Smooth muscle cell (in vitro differentiated cells): ENCODE results near the gene FRMD4A. TPM values are rescaled to one million over a fixed set of nuclear protein-coding genes. Genes with fewer than 3 reads are reported as not detected.

ENCODE experiments used
- DNase-seq: peaks from one replicate; lab custom pipeline; 2025; ENCODE audit not compliant: unreplicated experiment; lab: John Stamatoyannopoulos, UW
- H2AFZ ChIP-seq: fragments of 200-600 bp; sonication (generic); 2 replicates; pipeline ENCODE4 v1.6.0; 2016; ENCODE audit warnings: antibody characterized with exemption, low read depth, mild to moderate bottlenecking
- H3F3A ChIP-seq: fragments of 200-600 bp; sonication (generic); 2 replicates; pipeline ENCODE4 v1.6.0; 2017; ENCODE audit warnings: antibody characterized with exemption, low read depth
- H3K27ac ChIP-seq: fragments of 200-600 bp; sonication (generic); 2 replicates; pipeline ENCODE4 v1.5.1; 2016; ENCODE audit warnings: low read depth, mild to moderate bottlenecking
- H3K27me3 ChIP-seq: fragments of 200-600 bp; sonication (generic); 2 replicates; pipeline ENCODE4 v1.6.1; 2016; ENCODE audit warnings: low read depth, mild to moderate bottlenecking
- H3K36me3 ChIP-seq: fragments of 200-600 bp; sonication (generic); 2 replicates; pipeline ENCODE4 v1.5.1; 2016; ENCODE audit warnings: low read depth
- H3K4me1 ChIP-seq: fragments of 200-600 bp; sonication (generic); 2 replicates; pipeline ENCODE4 v1.5.1; 2016; ENCODE audit warnings: low read depth
- H3K4me2 ChIP-seq: fragments of 200-600 bp; sonication (generic); 2 replicates; pipeline ENCODE4 v1.6.0; 2016; ENCODE audit warnings: mild to moderate bottlenecking
- H3K4me3 ChIP-seq: fragments of 200-600 bp; sonication (generic); 2 replicates; pipeline ENCODE4 v1.5.1; 2016; ENCODE audit warnings: mild to moderate bottlenecking
- H3K79me2 ChIP-seq: fragments of 200-600 bp; sonication (generic); 2 replicates; pipeline ENCODE4 v1.6.0; 2016; ENCODE audit warnings: low read depth, mild to moderate bottlenecking
- H3K9ac ChIP-seq: fragments of 200-600 bp; sonication (generic); 2 replicates; pipeline ENCODE4 v1.6.0; 2016; ENCODE audit warnings: low read depth
- H3K9me3 ChIP-seq: fragments of 200-600 bp; sonication (generic); replicated peaks from 2 replicates; pipeline ENCODE4 v1.5.1; 2016; ENCODE audit warnings: low read depth
- H4K20me1 ChIP-seq: fragments of 200-600 bp; sonication (generic); 2 replicates; pipeline ENCODE4 v1.6.0; 2016; ENCODE audit warnings: low read depth
- CTCF ChIP-seq: fragments of 200-600 bp; sonication (generic); IDR thresholded peaks from 2 replicates; pipeline ENCODE4 v1.5.1; 2017; ENCODE audit warnings: borderline replicate concordance, mild to moderate bottlenecking, antibody characterized with exemption; ENCODE audit not compliant: insufficient read depth, poor library complexity, severe bottlenecking
- WGBS: methylation state at CpG from one replicate; pipeline ENCODE4 v1.1.7; 2016; ENCODE audit warnings: low lambda C conversion rate; 5-methylcytosine and 5-hydroxymethylcytosine counted together
- polyA plus RNA-seq: library from polyadenylated mRNA; unstranded; fragments of >200 nt; fragmentation: Nextera tagmentation; extraction: Ambion mirVana; gene quantifications from 2 replicates; pipeline ENCODE4 v1.2.1, GENCODE V29; 2016
- total RNA-seq: library from RNA; depleted of rRNA; stranded (reverse); fragments of >200 nt; gene quantifications from 2 replicates; pipeline ENCODE4 v1.2.3, GENCODE V29; 2014

Gene FRMD4A
- total and polyA plus RNA-seq, 2 experiments from 2014 or later, result 3.0 to 5.4 TPM

- WGBS, result 86% methylated on average over 9 of the region's 9 CpGs
- Histone ChIP-seq H3K4me3 (no peak overlapping the region), H3F3A (no peaks in the 10 kb centered on the region), H2AFZ (no peak overlapping the region), H3K4me2 (no peak overlapping the region), H3K4me1 (no peaks in the 10 kb centered on the region), H3K9me3 (no peaks in the 10 kb centered on the region), H3K36me3 (no peaks in the 10 kb centered on the region), H3K9ac (no peak overlapping the region), H3K79me2 (no peaks in the 10 kb centered on the region), H3K27ac (no peak overlapping the region), H3K27me3 (peaks cover 44% of the 10 kb centered on the region), H4K20me1 (no peaks in the 10 kb centered on the region)
- DNase-seq, result no peak
- TF ChIP-seq CTCF, result no peak
These were observed 310.6 kb downstream of the FRMD4A start for GRCh38 chr10:14020037-14020664.

GRCh38 chr10:14017467-14017866 lies 313.3 kb downstream of the FRMD4A start:
- DNase-seq, result no peak
- H3K4me2 ChIP-seq, result no peak overlapping the region
- no peak overlapping the region for H3K9ac ChIP-seq
- no peak overlapping the region for H2AFZ ChIP-seq
- no peaks in the 10 kb centered on the region for H3K36me3 ChIP-seq
- peaks cover 27% of the 10 kb centered on the region for H3K27me3 ChIP-seq
- H4K20me1 ChIP-seq, result no peaks in the 10 kb centered on the region
- no peak for TF ChIP-seq CTCF
- WGBS, result 59% methylated on average over 3 of the region's 3 CpGs
- no peak overlapping the region for H3K4me3 ChIP-seq
- no peak overlapping the region for H3K27ac ChIP-seq
- H3K9me3 ChIP-seq, result no peaks in the 10 kb centered on the region
- no peaks in the 10 kb centered on the region for H3F3A ChIP-seq
- H3K79me2 ChIP-seq, result no peaks in the 10 kb centered on the region
- H3K4me1 ChIP-seq, result no peaks in the 10 kb centered on the region

GRCh38 chr10:14016931-14017333 lies 313.8 kb downstream of the FRMD4A start:
- Histone ChIP-seq H2AFZ (no peak overlapping the region), H3K4me3 (no peak overlapping the region), H3K9ac (no peak overlapping the region), H3K27me3 (peaks cover 22% of the 10 kb centered on the region), H4K20me1 (no peaks in the 10 kb centered on the region), H3K9me3 (no peaks in the 10 kb centered on the region), H3K36me3 (no peaks in the 10 kb centered on the region), H3F3A (no peaks in the 10 kb centered on the region), H3K79me2 (no peaks in the 10 kb centered on the region), H3K4me1 (no peaks in the 10 kb centered on the region), H3K4me2 (no peak overlapping the region), H3K27ac (no peak overlapping the region)
- WGBS, result 86% methylated on average over 6 of the region's 6 CpGs
- DNase-seq, result no peak
- no peak for TF ChIP-seq CTCF

- H4K20me1 ChIP-seq, result no peaks in the 10 kb centered on the region
- H3K4me1 ChIP-seq, result no peaks in the 10 kb centered on the region
- H3K36me3 ChIP-seq, result no peaks in the 10 kb centered on the region
- no peak overlapping the region for H2AFZ ChIP-seq
- H3K27ac ChIP-seq, result no peak overlapping the region
- no peaks in the 10 kb centered on the region for H3F3A ChIP-seq
- H3K27me3 ChIP-seq, result peaks cover 13% of the 10 kb centered on the region
- TF ChIP-seq CTCF, result no peak
- 81% methylated on average over 8 of the region's 8 CpGs for WGBS
- no peak for DNase-seq
- H3K4me3 ChIP-seq, result no peak overlapping the region
- H3K4me2 ChIP-seq, result no peak overlapping the region
- no peaks in the 10 kb centered on the region for H3K79me2 ChIP-seq
- H3K9me3 ChIP-seq, result no peaks in the 10 kb centered on the region
- H3K9ac ChIP-seq, result no peak overlapping the region
These were observed 314.6 kb downstream of the FRMD4A start for GRCh38 chr10:14016011-14016536.
